D721Med (cell line): Measurements from ENCODE around the gene SYK.

Experiments used
- DNase-seq: peaks from one replicate; pipeline ENCODE4 v3.0.0; 2011; ENCODE audit warnings: low spot score; ENCODE audit not compliant: insufficient read length
- FAIRE-seq: peaks from 2 replicates; lab custom pipeline; 2011; peaks lifted over from hg19 to GRCh38; lab: Jason Lieb, UNC
- TF ChIP-seq, protein P1 (sequence below): IDR thresholded peaks from 2 replicates; pipeline ENCODE4 v1.5.1; 2012; ENCODE audit warnings: mild to moderate bottlenecking, control low read depth; ENCODE audit not compliant: insufficient read depth; ENCODE audit errors: missing control alignments

The SYK gene

DNA sequence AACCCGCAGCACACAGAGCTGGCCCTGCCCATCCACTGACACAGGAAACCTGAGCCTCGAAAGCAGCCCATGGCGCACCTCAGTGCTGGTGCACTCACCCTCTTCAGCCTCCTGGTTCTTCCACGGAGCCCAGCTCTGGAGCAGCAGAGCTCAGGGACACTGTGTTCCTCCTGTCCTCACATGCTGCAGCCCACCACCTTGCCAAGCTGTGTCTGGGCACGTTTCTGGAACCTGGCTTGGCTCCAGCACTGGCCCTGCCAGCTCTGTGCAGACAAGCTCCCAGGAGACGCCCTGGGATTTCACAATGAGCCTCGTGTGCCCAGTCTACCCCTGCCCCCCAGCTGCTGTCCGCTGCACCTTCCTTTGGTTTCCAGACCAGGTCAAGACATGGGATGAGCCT, 119.5 kb downstream of the SYK start:
- FAIRE-seq (no peak), DNase-seq (no peak)
- TF ChIP-seq, protein P1, sequence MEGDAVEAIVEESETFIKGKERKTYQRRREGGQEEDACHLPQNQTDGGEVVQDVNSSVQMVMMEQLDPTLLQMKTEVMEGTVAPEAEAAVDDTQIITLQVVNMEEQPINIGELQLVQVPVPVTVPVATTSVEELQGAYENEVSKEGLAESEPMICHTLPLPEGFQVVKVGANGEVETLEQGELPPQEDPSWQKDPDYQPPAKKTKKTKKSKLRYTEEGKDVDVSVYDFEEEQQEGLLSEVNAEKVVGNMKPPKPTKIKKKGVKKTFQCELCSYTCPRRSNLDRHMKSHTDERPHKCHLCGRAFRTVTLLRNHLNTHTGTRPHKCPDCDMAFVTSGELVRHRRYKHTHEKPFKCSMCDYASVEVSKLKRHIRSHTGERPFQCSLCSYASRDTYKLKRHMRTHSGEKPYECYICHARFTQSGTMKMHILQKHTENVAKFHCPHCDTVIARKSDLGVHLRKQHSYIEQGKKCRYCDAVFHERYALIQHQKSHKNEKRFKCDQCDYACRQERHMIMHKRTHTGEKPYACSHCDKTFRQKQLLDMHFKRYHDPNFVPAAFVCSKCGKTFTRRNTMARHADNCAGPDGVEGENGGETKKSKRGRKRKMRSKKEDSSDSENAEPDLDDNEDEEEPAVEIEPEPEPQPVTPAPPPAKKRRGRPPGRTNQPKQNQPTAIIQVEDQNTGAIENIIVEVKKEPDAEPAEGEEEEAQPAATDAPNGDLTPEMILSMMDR: no peak

DNA sequence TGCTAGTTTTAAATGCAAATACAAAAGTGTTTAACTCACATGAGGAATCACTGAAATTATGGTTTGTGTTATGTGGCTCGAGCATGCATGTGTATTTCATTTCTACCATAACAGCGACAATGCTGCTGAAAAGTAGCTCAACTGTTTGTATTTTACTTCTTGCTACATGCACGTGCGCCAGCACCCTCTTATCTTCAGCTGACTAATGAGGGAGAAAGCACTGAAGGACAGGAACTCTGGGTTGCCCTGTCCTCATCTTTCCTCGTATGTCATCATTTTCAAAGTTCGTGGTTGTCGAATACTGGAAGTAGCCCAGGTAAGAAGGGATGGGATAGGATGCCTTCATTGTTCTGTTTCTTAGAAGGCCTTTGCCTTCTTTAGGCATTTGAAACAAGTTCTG, 120.3 kb downstream of the SYK start:
- TF ChIP-seq, protein P1: no peak
- DNase-seq: no peak
- FAIRE-seq: no peak

DNA sequence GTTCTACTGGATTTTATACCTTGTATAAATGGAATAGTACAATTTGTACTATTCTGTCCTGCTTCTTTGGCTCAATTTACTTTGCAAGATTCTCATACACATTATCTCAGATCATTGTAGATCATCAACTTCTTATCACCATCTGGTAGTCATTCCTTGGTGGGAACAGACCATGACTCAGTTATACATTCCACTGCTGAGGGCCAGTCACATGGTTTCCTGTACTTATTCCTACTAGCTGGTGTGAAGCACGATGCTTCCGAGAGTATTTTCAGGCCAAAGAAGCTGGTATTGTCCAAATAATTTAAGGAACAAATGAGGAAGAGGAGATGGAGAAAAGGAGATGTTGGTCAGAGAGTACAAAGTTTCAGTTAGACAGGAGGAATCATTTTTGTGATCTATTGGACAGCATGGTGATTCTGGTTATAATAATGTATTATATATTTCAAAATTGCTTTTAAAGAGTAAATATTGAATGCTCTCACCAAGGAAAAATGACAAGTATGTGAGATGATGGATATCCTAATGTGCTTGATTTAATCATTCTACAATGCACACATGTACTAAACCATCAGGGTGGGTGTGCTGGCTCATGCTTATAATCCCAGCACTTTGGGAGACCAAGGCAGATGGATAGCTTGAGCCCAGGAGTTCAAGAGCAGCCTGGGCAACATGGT, 124.1 kb downstream of the SYK start:
- TF ChIP-seq, protein P1: no peak
- no peak for DNase-seq
- FAIRE-seq: no peak

DNA sequence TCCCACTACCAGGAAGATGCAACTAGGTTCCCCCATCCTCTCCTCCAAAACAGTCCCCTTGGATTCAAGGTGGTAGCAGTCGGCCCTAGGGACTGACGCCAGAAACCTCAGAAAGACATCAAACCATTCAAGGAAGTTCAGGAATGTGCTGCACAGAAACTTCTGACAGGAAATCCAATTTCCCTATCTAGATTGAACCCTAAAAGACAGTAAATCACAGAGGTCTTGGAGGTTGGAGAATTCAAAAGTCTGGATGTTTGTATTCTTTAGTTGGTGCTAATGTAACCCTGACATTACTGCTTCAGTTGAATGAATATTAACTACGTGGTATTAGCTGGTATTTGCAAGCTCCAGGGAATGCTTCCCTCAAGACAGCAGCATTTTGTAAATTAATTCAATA, 125.3 kb downstream of the SYK start:
- FAIRE-seq: no peak

DNA sequence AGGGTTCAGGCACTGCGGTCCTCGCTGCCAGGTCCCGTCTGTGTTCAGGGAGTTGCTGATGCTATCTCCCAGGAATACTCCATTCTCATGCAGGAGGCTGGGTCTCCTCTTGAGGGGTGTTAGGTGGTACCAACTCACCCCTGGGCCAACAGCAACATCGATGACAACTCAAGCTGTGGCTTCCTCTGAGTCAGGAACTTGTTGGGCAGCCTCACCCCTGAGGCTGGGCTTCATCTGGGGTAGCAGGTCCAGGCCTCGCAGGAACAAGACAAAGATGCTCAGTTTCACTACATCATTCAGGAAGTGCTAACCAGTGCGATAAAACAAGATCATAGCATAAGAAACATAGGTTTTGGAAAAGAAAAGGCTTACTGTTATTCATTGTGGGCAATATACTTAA, 125.9 kb downstream of the SYK start:
- no peak for DNase-seq
- FAIRE-seq: no peak
- TF ChIP-seq, protein P1: no peak

More for the DNA sequence above, 125.3 kb downstream of the SYK start:
- no peak for DNase-seq
- TF ChIP-seq, protein P1: no peak

DNA sequence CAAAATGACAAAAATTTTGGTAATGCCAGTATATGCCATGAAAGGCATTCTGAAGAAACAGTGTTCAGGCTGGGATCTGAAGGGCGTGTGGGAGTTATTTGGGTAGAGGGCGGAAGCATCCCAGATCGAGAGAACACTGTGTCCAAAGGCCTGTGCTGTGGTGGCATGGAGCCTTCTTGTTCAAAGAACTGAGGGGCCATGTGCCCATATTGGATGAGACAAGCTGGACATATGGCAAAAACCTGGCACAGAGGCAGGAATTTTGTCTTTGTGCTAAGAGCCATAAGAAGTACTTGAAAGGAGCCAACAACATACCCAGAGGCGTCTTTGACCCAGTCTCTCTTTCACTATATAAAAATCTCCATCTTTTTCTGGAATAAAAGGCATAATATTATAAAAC, 128.0 kb downstream of the SYK start:
- TF ChIP-seq, protein P1: no peak
- DNase-seq (no peak), FAIRE-seq (no peak)

DNA sequence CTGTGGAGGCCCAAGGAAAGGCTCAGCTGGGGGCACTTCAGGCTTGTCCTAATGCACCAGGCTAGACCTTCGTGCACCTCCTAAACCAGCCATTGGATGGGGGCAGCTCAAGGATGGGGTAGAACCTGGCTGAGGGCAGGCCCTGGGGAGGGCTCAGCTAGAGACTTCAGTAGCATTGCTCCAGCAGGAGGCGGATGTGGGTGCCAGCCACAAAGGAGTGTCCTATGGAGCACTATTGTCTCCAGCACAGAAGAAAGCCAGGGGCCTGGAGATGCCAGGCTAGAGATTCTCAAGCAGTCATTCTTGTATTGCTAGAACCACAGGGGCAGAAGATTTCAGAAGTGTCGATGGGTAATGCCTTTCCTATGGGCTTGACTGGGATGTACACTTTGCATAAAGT, 131.8 kb downstream of the SYK start:
- TF ChIP-seq, protein P1: no peak
- FAIRE-seq: no peak
- DNase-seq: no peak
